HepG2 (cell line): ENCODE data around the gene MFAP3L.

Experiments
- CEBPZ ChIP-seq: IDR thresholded peaks from 2 replicates; pipeline ENCODE4 v1.6.1; 2012; ENCODE audit warnings: low read length, improper control_type of control experiment
- CTCF ChIP-seq: sonication (generic); formaldehyde crosslinking; IDR thresholded peaks from 2 replicates; pipeline ENCODE4 v1.5.0; 2020; ENCODE audit warnings: mild to moderate bottlenecking, missing genetic modification reagents, moderate library complexity
- HNRNPLL ChIP-seq: fragments of 200-400 bp; formaldehyde crosslinking; IDR thresholded peaks from 2 replicates; pipeline ENCODE4 v1.6.1; 2017; ENCODE audit warnings: mild to moderate bottlenecking, low read depth, low read length; ENCODE audit not compliant: poor library complexity, severe bottlenecking
- JUN ChIP-seq: sonication (generic); formaldehyde crosslinking; IDR thresholded peaks from 2 replicates; pipeline ENCODE4 v1.4.0; 2020; ENCODE audit warnings: mild to moderate bottlenecking, missing genetic modification reagents
- KDM5A ChIP-seq: fragments of 200-600 bp; sonication (generic); IDR thresholded peaks from 2 replicates; pipeline ENCODE4 v1.7.0; 2018; ENCODE audit warnings: antibody characterized with exemption, mild to moderate bottlenecking, low read length, borderline replicate concordance
- MED8 ChIP-seq: sonication (generic); formaldehyde crosslinking; IDR thresholded peaks from 2 replicates; pipeline ENCODE4 v1.8.1; 2023; ENCODE audit warnings: mild to moderate bottlenecking, missing genetic modification reagents; ENCODE audit not compliant: insufficient replicate concordance
- NFE2L1 ChIP-seq: sonication (generic); formaldehyde crosslinking; IDR thresholded peaks from 2 replicates; pipeline ENCODE4 v1.4.0; 2020; ENCODE audit warnings: missing genetic modification reagents, mild to moderate bottlenecking, borderline replicate concordance
- ZNF644 ChIP-seq: IDR thresholded peaks from 2 replicates; pipeline ENCODE4 v1.6.1; 2016; ENCODE audit warnings: low read depth

- TF ChIP-seq NFE2L1 (CRISPR knock-in tag) = no peak
- TF ChIP-seq ZNF644 = no peak
- no peak for TF ChIP-seq CEBPZ
- TF ChIP-seq JUN (CRISPR knock-in tag) = no peak
- TF ChIP-seq KDM5A = no peak
- TF ChIP-seq CTCF (CRISPR knock-in tag) = no peak
- TF ChIP-seq MED8 (CRISPR knock-in tag) = no peak
- no peak for TF ChIP-seq HNRNPLL
These were observed 45.0 kb upstream of the MFAP3L start for GRCh38 chr4:170071196-170071595.
